ENCODE results near the gene ZMIZ1. TPM values are rescaled to one million over a fixed set of nuclear protein-coding genes. Genes with fewer than 3 reads are reported as not detected.

Gene ZMIZ1
- total RNA-seq, 4 donors from 2014 or later, result 58.1 to 87.4 (median 74.2) TPM

DNA sequence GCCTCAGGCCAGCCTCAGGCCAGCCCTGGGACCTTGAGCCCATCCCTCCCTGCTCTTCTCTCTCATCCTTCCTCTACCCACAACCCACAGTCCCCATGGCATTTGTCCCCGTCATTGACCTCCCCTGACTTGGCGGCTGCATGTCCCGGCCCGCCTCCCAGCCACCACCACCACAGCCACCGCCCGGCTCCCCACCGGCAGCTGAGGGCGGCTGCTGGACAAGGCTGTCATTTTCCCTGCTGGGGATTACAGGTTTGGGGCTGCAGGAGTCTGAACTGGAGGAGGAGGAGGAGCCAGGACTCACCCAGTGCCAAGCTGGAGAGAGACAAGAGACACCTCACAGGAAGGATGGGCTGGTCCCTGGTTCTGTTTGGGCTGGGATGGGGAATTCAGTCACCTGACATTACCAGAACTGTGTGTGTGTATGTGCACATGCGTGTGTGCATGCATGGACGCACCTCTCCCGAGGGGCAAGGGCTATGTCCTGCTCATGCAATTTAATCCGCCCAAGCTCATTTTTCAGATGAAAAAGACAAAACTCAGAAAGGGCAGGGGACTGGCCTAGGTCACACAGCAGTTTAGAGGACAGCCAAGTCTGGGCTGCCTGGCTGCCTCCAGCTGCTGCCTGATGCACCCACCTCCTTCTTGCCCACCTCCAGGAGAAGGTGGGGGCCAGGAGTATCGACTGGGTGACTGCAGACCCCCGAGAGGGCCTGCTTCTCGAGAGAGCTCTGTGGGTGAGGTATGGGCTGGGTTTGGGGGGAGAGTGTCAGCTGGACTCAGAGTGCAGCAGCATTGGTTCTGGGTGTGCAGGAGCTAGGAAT, 113.1 kb downstream of the ZMIZ1 start:
- no peak for TF ChIP-seq POLR2A (IDR thresholded peaks at IDR 0.05)
- TF ChIP-seq, protein P1, sequence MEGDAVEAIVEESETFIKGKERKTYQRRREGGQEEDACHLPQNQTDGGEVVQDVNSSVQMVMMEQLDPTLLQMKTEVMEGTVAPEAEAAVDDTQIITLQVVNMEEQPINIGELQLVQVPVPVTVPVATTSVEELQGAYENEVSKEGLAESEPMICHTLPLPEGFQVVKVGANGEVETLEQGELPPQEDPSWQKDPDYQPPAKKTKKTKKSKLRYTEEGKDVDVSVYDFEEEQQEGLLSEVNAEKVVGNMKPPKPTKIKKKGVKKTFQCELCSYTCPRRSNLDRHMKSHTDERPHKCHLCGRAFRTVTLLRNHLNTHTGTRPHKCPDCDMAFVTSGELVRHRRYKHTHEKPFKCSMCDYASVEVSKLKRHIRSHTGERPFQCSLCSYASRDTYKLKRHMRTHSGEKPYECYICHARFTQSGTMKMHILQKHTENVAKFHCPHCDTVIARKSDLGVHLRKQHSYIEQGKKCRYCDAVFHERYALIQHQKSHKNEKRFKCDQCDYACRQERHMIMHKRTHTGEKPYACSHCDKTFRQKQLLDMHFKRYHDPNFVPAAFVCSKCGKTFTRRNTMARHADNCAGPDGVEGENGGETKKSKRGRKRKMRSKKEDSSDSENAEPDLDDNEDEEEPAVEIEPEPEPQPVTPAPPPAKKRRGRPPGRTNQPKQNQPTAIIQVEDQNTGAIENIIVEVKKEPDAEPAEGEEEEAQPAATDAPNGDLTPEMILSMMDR (IDR thresholded peaks at IDR 0.05), result no peak
- 58 to 64% methylated on average over 15 of the region's 15 CpGs for WGBS, 2 donors
- no peak overlapping the region for H3K4me3 ChIP-seq (ENCODE audit: low read depth, poor library complexity, severe bottlenecking)
- intact Hi-C loops (cut with DNase I; ENCODE audit: low total_unique reads), result no loop called here
- no peak for DNase-seq (ENCODE audit: low spot score in 2 of 2)

- WGBS, 2 donors, result 52 to 55% methylated on average over 14 of the region's 14 CpGs
- no peak for DNase-seq (ENCODE audit: low spot score in 2 of 2)
- no peak overlapping the region for H3K4me3 ChIP-seq (ENCODE audit: low read depth, poor library complexity, severe bottlenecking)
- TF ChIP-seq, protein P1 (IDR thresholded peaks at IDR 0.05), result no peak
- intact Hi-C loops (cut with DNase I; ENCODE audit: low total_unique reads), result no loop called here
Measured at GRCh38 chr10:79182781-79183467, 114.2 kb downstream of the ZMIZ1 start.

- intact Hi-C loops (cut with DNase I; ENCODE audit: low total_unique reads), result no loop called here
- no peak overlapping the region for H3K4me3 ChIP-seq (ENCODE audit: low read depth, poor library complexity, severe bottlenecking)
- no peak for DNase-seq (ENCODE audit: low spot score in 2 of 2)
- TF ChIP-seq, protein P1 (IDR thresholded peaks at IDR 0.05), result no peak
- TF ChIP-seq POLR2A (IDR thresholded peaks at IDR 0.05), result no peak
- 87 to 91% methylated on average over 5 of the region's 5 CpGs for WGBS, 2 donors
Measured at GRCh38 chr10:79183468-79183865, 114.7 kb downstream of the ZMIZ1 start.

GRCh38 chr10:79184145-79184625, 115.4 kb downstream of the ZMIZ1 start:
- no peak for DNase-seq (ENCODE audit: low spot score in 2 of 2)
- H3K4me3 ChIP-seq (ENCODE audit: low read depth, poor library complexity, severe bottlenecking), result no peak overlapping the region
- WGBS, 2 donors, result 31 to 39% methylated on average over 6 to 7 of the region's 7 CpGs
- TF ChIP-seq, protein P1 (IDR thresholded peaks at IDR 0.05), result no peak
- no peak for TF ChIP-seq POLR2A (IDR thresholded peaks at IDR 0.05)
- intact Hi-C loops (cut with DNase I; ENCODE audit: low total_unique reads), result no loop called here

DNA sequence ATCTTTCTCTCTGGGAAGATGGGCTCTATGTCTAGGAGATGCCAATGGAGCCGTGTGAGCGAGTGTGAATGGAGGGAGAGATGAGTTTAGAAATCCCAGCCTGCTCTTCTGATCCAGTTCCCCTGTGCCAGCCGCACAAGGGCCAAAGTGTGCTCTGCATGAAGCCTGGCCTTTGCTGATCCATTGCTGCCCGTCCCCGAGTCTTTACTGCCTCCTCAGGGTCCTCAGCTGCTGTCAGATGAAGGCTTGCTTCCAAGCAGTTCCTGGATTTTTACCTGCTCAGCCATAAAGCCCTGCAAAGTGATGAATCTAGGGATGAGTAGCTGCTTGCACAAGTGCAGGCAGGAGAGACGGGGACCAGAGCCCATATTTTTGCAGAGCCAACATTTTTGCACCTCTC, 115.9 kb downstream of the ZMIZ1 start:
- no peak overlapping the region for H3K4me3 ChIP-seq (ENCODE audit: low read depth, poor library complexity, severe bottlenecking)
- 31 to 36% methylated on average over 6 of the region's 6 CpGs for WGBS, 2 donors
- intact Hi-C loops (cut with DNase I; ENCODE audit: low total_unique reads), result no loop called here
- no peak for DNase-seq (ENCODE audit: low spot score in 2 of 2)
- TF ChIP-seq POLR2A (IDR thresholded peaks at IDR 0.05), result no peak
- TF ChIP-seq, protein P1 (IDR thresholded peaks at IDR 0.05), result no peak

All from lower leg skin (tissue), 4 donors.